Neuron (in vitro differentiated cells): ENCODE measurements around the gene CAPN14.

Experiments used
- H2AFZ ChIP-seq: one replicate; pipeline ENCODE4 v1.6.1; 2013; ENCODE audit warnings: low read depth, mild to moderate bottlenecking, inconsistent platforms, low read length, moderate library complexity
- H3K27me3 ChIP-seq: one replicate; pipeline ENCODE4 v1.6.1; 2013; ENCODE audit warnings: low read length; ENCODE audit not compliant: insufficient read depth
- H3K36me3 ChIP-seq: one replicate; pipeline ENCODE4 v1.6.1; 2013; ENCODE audit warnings: low read length; ENCODE audit not compliant: insufficient read depth
- H3K4me1 ChIP-seq: one replicate; pipeline ENCODE4 v1.6.1; 2013; ENCODE audit warnings: low read length; ENCODE audit not compliant: insufficient read depth
- H3K4me3 ChIP-seq: 2 replicates; pipeline ENCODE4 v1.5.1; 2013; ENCODE audit warnings: mild to moderate bottlenecking, low read length, moderate library complexity
- H3K9me3 ChIP-seq: one replicate; pipeline ENCODE4 v1.6.1; 2013; ENCODE audit warnings: low read length

The CAPN14 gene

GRCh38 chr2:31161637-31162036 is 55.7 kb downstream of the CAPN14 start:
- Histone ChIP-seq H3K9me3 (no peaks in the 10 kb centered on the region), H3K27me3 (no peaks in the 10 kb centered on the region), H3K4me3 (no peak overlapping the region), H3K4me1 (no peaks in the 10 kb centered on the region), H3K36me3 (no peaks in the 10 kb centered on the region), H2AFZ (no peak overlapping the region)

GRCh38 chr2:31151501-31151900 is 65.8 kb downstream of the CAPN14 start:
- H3K36me3 ChIP-seq, result no peaks in the 10 kb centered on the region
- H3K4me1 ChIP-seq, result no peaks in the 10 kb centered on the region
- peaks cover 4% of the 10 kb centered on the region for H3K27me3 ChIP-seq
- no peak overlapping the region for H3K4me3 ChIP-seq
- H2AFZ ChIP-seq, result no peak overlapping the region
- no peaks in the 10 kb centered on the region for H3K9me3 ChIP-seq

GRCh38 chr2:31150120-31150670 is 67.1 kb downstream of the CAPN14 start:
- H3K9me3 ChIP-seq, result no peaks in the 10 kb centered on the region
- no peaks in the 10 kb centered on the region for H3K36me3 ChIP-seq
- no peak overlapping the region for H2AFZ ChIP-seq
- H3K4me3 ChIP-seq, result no peak overlapping the region
- peaks cover 6% of the 10 kb centered on the region for H3K27me3 ChIP-seq
- H3K4me1 ChIP-seq, result no peaks in the 10 kb centered on the region

- Histone ChIP-seq H3K4me3 (no peak overlapping the region), H3K27me3 (peaks cover 10% of the 10 kb centered on the region), H2AFZ (no peak overlapping the region), H3K9me3 (no peaks in the 10 kb centered on the region), H3K36me3 (no peaks in the 10 kb centered on the region), H3K4me1 (no peaks in the 10 kb centered on the region)
These were observed 68.8 kb downstream of the CAPN14 start for GRCh38 chr2:31148514-31148913.

- no peak overlapping the region for H3K4me3 ChIP-seq
- no peaks in the 10 kb centered on the region for H3K4me1 ChIP-seq
- H3K9me3 ChIP-seq, result no peaks in the 10 kb centered on the region
- H2AFZ ChIP-seq, result no peak overlapping the region
- peaks cover 10% of the 10 kb centered on the region for H3K27me3 ChIP-seq
- H3K36me3 ChIP-seq, result no peaks in the 10 kb centered on the region
These were observed 69.7 kb downstream of the CAPN14 start for GRCh38 chr2:31147645-31148044.

- H3K36me3 ChIP-seq, result no peaks in the 10 kb centered on the region
- no peak overlapping the region for H2AFZ ChIP-seq
- H3K4me3 ChIP-seq, result no peak overlapping the region
- no peaks in the 10 kb centered on the region for H3K9me3 ChIP-seq
- H3K27me3 ChIP-seq, result peaks cover 52% of the 10 kb centered on the region
- H3K4me1 ChIP-seq, result no peaks in the 10 kb centered on the region
These were observed 75.2 kb downstream of the CAPN14 start for GRCh38 chr2:31142110-31142509.

- Histone ChIP-seq H3K4me1 (no peaks in the 10 kb centered on the region), H3K36me3 (no peaks in the 10 kb centered on the region), H2AFZ (no peak overlapping the region), H3K9me3 (no peaks in the 10 kb centered on the region), H3K27me3 (peaks cover 54% of the 10 kb centered on the region), H3K4me3 (no peak overlapping the region)
These were observed 75.8 kb downstream of the CAPN14 start for GRCh38 chr2:31141443-31142085.

GRCh38 chr2:31140151-31140550 is 77.2 kb downstream of the CAPN14 start:
- no peak overlapping the region for H2AFZ ChIP-seq
- no peaks in the 10 kb centered on the region for H3K36me3 ChIP-seq
- H3K9me3 ChIP-seq, result no peaks in the 10 kb centered on the region
- H3K4me1 ChIP-seq, result no peaks in the 10 kb centered on the region
- H3K27me3 ChIP-seq, result peaks cover 66% of the 10 kb centered on the region
- no peak overlapping the region for H3K4me3 ChIP-seq

- Histone ChIP-seq H3K27me3 (peaks cover 71% of the 10 kb centered on the region), H3K4me3 (no peak overlapping the region), H3K9me3 (no peaks in the 10 kb centered on the region), H2AFZ (no peak overlapping the region), H3K36me3 (no peaks in the 10 kb centered on the region), H3K4me1 (no peaks in the 10 kb centered on the region)
These were observed 77.6 kb downstream of the CAPN14 start for GRCh38 chr2:31139671-31140070.

- Histone ChIP-seq H3K9me3 (no peaks in the 10 kb centered on the region), H3K27me3 (peaks cover 69% of the 10 kb centered on the region), H3K36me3 (no peaks in the 10 kb centered on the region), H2AFZ (peak within 1 kb of the TSS; percentile 85), H3K4me3 (no peak within 1 kb of the TSS), H3K4me1 (no peaks in the 10 kb centered on the region)
These were observed 79.0 kb downstream of the CAPN14 start, which contains the start of gene GALNT14 for GRCh38 chr2:31138037-31138962. Gene GALNT14, minus strand, starts transcription at chr2:31138440. Its CDS starts 354 bp downstream, at chr2:31138086.

GRCh38 chr2:31137211-31138036 is 79.9 kb downstream of the CAPN14 start:
- Histone ChIP-seq H2AFZ (peak overlapping the region; percentile 85), H3K4me1 (no peaks in the 10 kb centered on the region), H3K9me3 (no peaks in the 10 kb centered on the region), H3K36me3 (no peaks in the 10 kb centered on the region), H3K4me3 (no peak overlapping the region), H3K27me3 (peaks cover 71% of the 10 kb centered on the region)

GRCh38 chr2:31136732-31137131 is 80.6 kb downstream of the CAPN14 start:
- Histone ChIP-seq H3K4me1 (no peaks in the 10 kb centered on the region), H3K4me3 (no peak overlapping the region), H2AFZ (no peak overlapping the region), H3K9me3 (no peaks in the 10 kb centered on the region), H3K27me3 (peaks cover 72% of the 10 kb centered on the region), H3K36me3 (no peaks in the 10 kb centered on the region)
